ENCODE results near the gene PLS1. TPM values are rescaled to one million over a fixed set of nuclear protein-coding genes. Genes with fewer than 3 reads are reported as not detected.
A peak's percentile ranks its signal among the peaks of the same experiment; 100 is the strongest.

The PLS1 gene
- total RNA-seq, 1 experiment from 2014 or later: 38.8 TPM

GRCh38 chr3:142647856-142648255 lies 51.7 kb downstream of the PLS1 start:
- ChIA-PET POLR2A (no interaction called here), CTCF (no interaction called here), RAD21 (ENCODE audit: low non-redundant PET in 1 of 2, low total read pairs in 2 of 2, uncharacterized antibody in 2 of 2, unreplicated experiment in 2 of 2) (no interaction called here)
- Histone ChIP-seq H3K36me3 (ENCODE audit: control insufficient read depth in 1 of 2, insufficient read depth in 2 of 2, low read length in 2 of 2) (no peaks in the 10 kb centered on the region), H4K20me1 (ENCODE audit: insufficient read depth) (no peaks in the 10 kb centered on the region; the same call in 1 of the 2 replicates), H3K4me1 (ENCODE audit: control insufficient read depth in 1 of 2, insufficient read depth in 2 of 2, low read length in 2 of 2) (peaks cover 14 to 29% of the 10 kb centered on the region in 2 experiments), H3K79me2 (ENCODE audit: insufficient read depth, low read length) (no peaks in the 10 kb centered on the region), H2AFZ (ENCODE audit: low read depth, low read length, poor library complexity, severe bottlenecking) (no peak overlapping the region), H3K9me3 (ENCODE audit: control insufficient read depth in 1 of 2, insufficient read depth in 1 of 2, low read depth in 1 of 2, low read length in 2 of 2) (no peaks in the 10 kb centered on the region), H3K27me3 (ENCODE audit: insufficient read depth, low read length) (no peaks in the 10 kb centered on the region), H3K27ac (ENCODE audit: low read depth, low read length) (no peak overlapping the region), H3K4me2 (ENCODE audit: low read length) (peak overlapping the region; percentile 31; the same call in 1 of the 2 replicates), H3K9ac (ENCODE audit: low read length) (no peak overlapping the region), H3K9me2 (ENCODE audit: insufficient read depth) (no peaks in the 10 kb centered on the region), H3K4me3 (replicated peaks in 1 of 2; ENCODE audit: low read depth in 1 of 2, low read length in 2 of 2) (no peak overlapping the region)
- peak; percentile 82 for ATAC-seq
- TF ChIP-seq CEBPB (IDR thresholded peaks at IDR 0.05; ENCODE audit: low read depth) (no peak), CTCF (IDR thresholded peaks at IDR 0.05 in 2 of 3, conservative IDR thresholded peaks at IDR 0.05 in 1 of 3; ENCODE audit: borderline replicate concordance in 1 of 3, insufficient read depth in 1 of 3, low read depth in 2 of 3, low read length in 2 of 3) (no peak), JUND (IDR thresholded peaks at IDR 0.05) (peak; percentile 40), YY1 (IDR thresholded peaks at IDR 0.05; ENCODE audit: extremely low read depth, insufficient replicate concordance, low read depth, low read length) (no peak), ELF1 (IDR thresholded peaks at IDR 0.05; ENCODE audit: borderline replicate concordance, low read depth) (no peak), POLR2A (IDR thresholded peaks at IDR 0.05; ENCODE audit: borderline replicate concordance, extremely low read depth, insufficient read depth, insufficient read length) (no peak), SP1 (IDR thresholded peaks at IDR 0.05; ENCODE audit: low read depth) (0 out of 2 replicates have a peak, but pooled peaks have one; percentile 24), FOSL1 (IDR thresholded peaks at IDR 0.05; ENCODE audit: low read depth) (peak; percentile 63)
- intact Hi-C loops (cut with micrococcal nuclease): no loop called here
- peak; percentile 32 for DNase-seq (ENCODE audit: low read depth, low spot score)
- BruUV-seq (replicated peaks): no TSS peak

GRCh38 chr3:142648950-142649349 lies 52.8 kb downstream of the PLS1 start:
- intact Hi-C loops (cut with micrococcal nuclease): no loop called here
- no peak overlapping the region for H3K4me2 ChIP-seq (ENCODE audit: low read length)
- POLR2A ChIA-PET: no interaction called here
- no peaks in the 10 kb centered on the region; the same call in 1 of the 2 replicates for H4K20me1 ChIP-seq (ENCODE audit: insufficient read depth)
- RAD21 ChIA-PET (ENCODE audit: low non-redundant PET in 1 of 2, low total read pairs in 2 of 2, uncharacterized antibody in 2 of 2, unreplicated experiment in 2 of 2): no interaction called here
- no peak overlapping the region for H3K27ac ChIP-seq (ENCODE audit: low read depth, low read length)
- CTCF ChIA-PET: no interaction called here
- BruUV-seq (replicated peaks): no TSS peak
- no peaks in the 10 kb centered on the region for H3K79me2 ChIP-seq (ENCODE audit: insufficient read depth, low read length)
- H3K4me3 ChIP-seq (replicated peaks in 1 of 2; ENCODE audit: low read depth in 1 of 2, low read length in 2 of 2): no peak overlapping the region
- no peak overlapping the region for H3K9ac ChIP-seq (ENCODE audit: low read length)
- H3K9me2 ChIP-seq (ENCODE audit: insufficient read depth): no peaks in the 10 kb centered on the region
- H2AFZ ChIP-seq (ENCODE audit: low read depth, low read length, poor library complexity, severe bottlenecking): no peak overlapping the region
- no peak for ATAC-seq
- peaks cover 14 to 29% of the 10 kb centered on the region in 2 experiments for H3K4me1 ChIP-seq (ENCODE audit: control insufficient read depth in 1 of 2, insufficient read depth in 2 of 2, low read length in 2 of 2)
- no peaks in the 10 kb centered on the region for H3K9me3 ChIP-seq (ENCODE audit: control insufficient read depth in 1 of 2, insufficient read depth in 1 of 2, low read depth in 1 of 2, low read length in 2 of 2)
- H3K27me3 ChIP-seq (ENCODE audit: insufficient read depth, low read length): no peaks in the 10 kb centered on the region
- no peak for DNase-seq (ENCODE audit: low read depth, low spot score)
- no peaks in the 10 kb centered on the region for H3K36me3 ChIP-seq (ENCODE audit: control insufficient read depth in 1 of 2, insufficient read depth in 2 of 2, low read length in 2 of 2)
- TF ChIP-seq REST (IDR thresholded peaks at IDR 0.05; ENCODE audit: low read depth) (no peak), POLR2A (IDR thresholded peaks at IDR 0.05; ENCODE audit: borderline replicate concordance, extremely low read depth, insufficient read depth, insufficient read length) (no peak), TCF7L2 (IDR thresholded peaks at IDR 0.05; ENCODE audit: borderline replicate concordance, extremely low read depth, insufficient read depth, insufficient read length) (no peak), CEBPB (IDR thresholded peaks at IDR 0.05; ENCODE audit: low read depth) (no peak), RAD21 (IDR thresholded peaks at IDR 0.05; ENCODE audit: low read depth) (no peak), FOSL1 (IDR thresholded peaks at IDR 0.05; ENCODE audit: low read depth) (no peak), ZBTB33 (IDR thresholded peaks at IDR 0.05; ENCODE audit: extremely low read depth, insufficient replicate concordance, low read length) (no peak)

All from HCT116 (cell line).